Endodermal cell (in vitro differentiated cells): ENCODE data around the gene CCR2. TPM values are rescaled to one million over a fixed set of nuclear protein-coding genes. Genes with fewer than 3 reads are reported as not detected.

Experiments
- DNase-seq: peaks from one replicate; pipeline ENCODE4 v3.0.0-alpha.2; 2017
- H3K27ac ChIP-seq: 2 replicates; pipeline ENCODE4 v1.5.1; 2013; ENCODE audit warnings: mild to moderate bottlenecking, low read depth, low read length, moderate library complexity
- H3K27me3 ChIP-seq: 2 replicates; pipeline ENCODE4 v1.6.1; 2013; ENCODE audit warnings: mild to moderate bottlenecking, low read length, moderate library complexity; ENCODE audit not compliant: insufficient read depth, control insufficient read depth, poor library complexity, severe bottlenecking
- H3K36me3 ChIP-seq: 2 replicates; pipeline ENCODE4 v1.7.0; 2013; ENCODE audit warnings: mild to moderate bottlenecking, low read length, moderate library complexity; ENCODE audit not compliant: control insufficient read depth, insufficient read depth
- H3K4me1 ChIP-seq: one replicate; pipeline ENCODE4 v1.7.0; 2013; ENCODE audit warnings: low read length; ENCODE audit not compliant: control insufficient read depth, insufficient read depth
- H3K4me3 ChIP-seq: 2 replicates; pipeline ENCODE4 v1.5.1; 2013; ENCODE audit warnings: mild to moderate bottlenecking, low read length, moderate library complexity
- H3K9ac ChIP-seq: 2 replicates; pipeline ENCODE4 v1.6.1; 2013; ENCODE audit warnings: mild to moderate bottlenecking, low read length, moderate library complexity; ENCODE audit not compliant: poor library complexity, severe bottlenecking; ENCODE audit errors: extremely low read depth
- H3K9me3 ChIP-seq: 2 replicates; pipeline ENCODE4 v1.6.1; 2013; ENCODE audit warnings: mild to moderate bottlenecking, low read length, moderate library complexity; ENCODE audit not compliant: control insufficient read depth
- H3K27ac Mint-ChIP-seq: 2 replicates; pipeline ENCODE4 v1.8.0; 2020; ENCODE audit warnings: mixed read lengths
- H3K27me3 Mint-ChIP-seq: 2 replicates; pipeline ENCODE4 v1.8.0; 2021; ENCODE audit warnings: mild to moderate bottlenecking, mixed read lengths; ENCODE audit not compliant: insufficient read depth
- H3K36me3 Mint-ChIP-seq: 2 replicates; pipeline ENCODE4 v1.8.0; 2020; ENCODE audit warnings: low read depth, mixed read lengths
- H3K4me1 Mint-ChIP-seq: 2 replicates; pipeline ENCODE4 v1.8.0; 2020; ENCODE audit warnings: mixed read lengths
- H3K4me3 Mint-ChIP-seq: 2 replicates; pipeline ENCODE4 v1.8.0; 2020; ENCODE audit warnings: mild to moderate bottlenecking, moderate library complexity, mixed read lengths
- H3K9me3 Mint-ChIP-seq: 2 replicates; pipeline ENCODE4 v1.8.0; 2020; ENCODE audit warnings: mild to moderate bottlenecking, mixed read lengths
- WGBS, 2 experiments: methylation state at CpG; one replicate each; pipeline versions ENCODE4 v1.1.5 to v1.1.7; 2013; ENCODE audit warnings: missing lambda C conversion rate in 2 of 2, mixed read lengths in 1 of 2; ENCODE audit not compliant: insufficient coverage in 1 of 2, insufficient read length in 1 of 2; 5-methylcytosine and 5-hydroxymethylcytosine counted together
- total RNA-seq, 2 donors: library from RNA; stranded (reverse); fragmentation: NEBNext Ultra II Directional in 1 of 2; extraction: Animal tissue kit (Norgen Biotek cat#: 25700) in 1 of 2; gene quantifications; 2 replicates in 1 of 2; 3 replicates in 1 of 2; pipeline ENCODE4 v1.2.1, GENCODE V29; 2021
- TF ChIP-seq, protein P1 (sequence below): fragments of 200-600 bp; sonication (generic); conservative IDR thresholded peaks from 2 replicates; pipeline ENCODE4 v1.5.0; 2021; ENCODE audit warnings: antibody characterized with exemption, mild to moderate bottlenecking

Gene CCR2
- total RNA-seq, 2 donors from 2014 or later, result not detected

DNA sequence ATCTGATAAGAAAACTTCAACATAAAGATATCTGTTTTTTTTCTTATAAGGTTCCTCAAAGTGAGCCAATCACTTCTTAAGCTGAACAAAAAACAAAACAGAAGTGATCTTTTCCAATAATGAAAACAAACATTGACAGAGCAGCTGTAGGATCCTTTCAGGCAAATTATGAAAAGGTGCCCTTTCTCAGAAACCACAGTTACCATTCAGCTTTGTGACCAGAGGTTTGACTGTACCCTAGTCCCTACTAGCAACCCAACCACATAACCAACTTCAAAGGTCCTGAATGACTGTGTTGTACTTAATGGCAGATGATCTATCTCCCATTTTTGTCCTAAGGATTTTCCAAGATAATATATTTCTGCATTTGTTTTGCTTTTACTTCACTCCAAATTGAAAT, 39.4 kb upstream of the CCR2 start:
- TF ChIP-seq, protein P1, sequence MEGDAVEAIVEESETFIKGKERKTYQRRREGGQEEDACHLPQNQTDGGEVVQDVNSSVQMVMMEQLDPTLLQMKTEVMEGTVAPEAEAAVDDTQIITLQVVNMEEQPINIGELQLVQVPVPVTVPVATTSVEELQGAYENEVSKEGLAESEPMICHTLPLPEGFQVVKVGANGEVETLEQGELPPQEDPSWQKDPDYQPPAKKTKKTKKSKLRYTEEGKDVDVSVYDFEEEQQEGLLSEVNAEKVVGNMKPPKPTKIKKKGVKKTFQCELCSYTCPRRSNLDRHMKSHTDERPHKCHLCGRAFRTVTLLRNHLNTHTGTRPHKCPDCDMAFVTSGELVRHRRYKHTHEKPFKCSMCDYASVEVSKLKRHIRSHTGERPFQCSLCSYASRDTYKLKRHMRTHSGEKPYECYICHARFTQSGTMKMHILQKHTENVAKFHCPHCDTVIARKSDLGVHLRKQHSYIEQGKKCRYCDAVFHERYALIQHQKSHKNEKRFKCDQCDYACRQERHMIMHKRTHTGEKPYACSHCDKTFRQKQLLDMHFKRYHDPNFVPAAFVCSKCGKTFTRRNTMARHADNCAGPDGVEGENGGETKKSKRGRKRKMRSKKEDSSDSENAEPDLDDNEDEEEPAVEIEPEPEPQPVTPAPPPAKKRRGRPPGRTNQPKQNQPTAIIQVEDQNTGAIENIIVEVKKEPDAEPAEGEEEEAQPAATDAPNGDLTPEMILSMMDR, result no peak
- H3K4me1 ChIP-seq, result no peaks in the 10 kb centered on the region
- Mint-ChIP-seq H3K4me3 (no peak overlapping the region), H3K9me3 (peaks cover 8% of the 10 kb centered on the region), H3K4me1 (no peaks in the 10 kb centered on the region), H3K36me3 (no peaks in the 10 kb centered on the region), H3K27me3 (no peaks in the 10 kb centered on the region), H3K27ac (no peak overlapping the region)
- H3K9me3 ChIP-seq, result peaks cover 5% of the 10 kb centered on the region
- H3K9ac ChIP-seq, result no peak overlapping the region
- H3K4me3 ChIP-seq, result no peak overlapping the region
- no peak overlapping the region for H3K27ac ChIP-seq
- no peaks in the 10 kb centered on the region for H3K27me3 ChIP-seq
- no peak for DNase-seq
- no peaks in the 10 kb centered on the region for H3K36me3 ChIP-seq

DNA sequence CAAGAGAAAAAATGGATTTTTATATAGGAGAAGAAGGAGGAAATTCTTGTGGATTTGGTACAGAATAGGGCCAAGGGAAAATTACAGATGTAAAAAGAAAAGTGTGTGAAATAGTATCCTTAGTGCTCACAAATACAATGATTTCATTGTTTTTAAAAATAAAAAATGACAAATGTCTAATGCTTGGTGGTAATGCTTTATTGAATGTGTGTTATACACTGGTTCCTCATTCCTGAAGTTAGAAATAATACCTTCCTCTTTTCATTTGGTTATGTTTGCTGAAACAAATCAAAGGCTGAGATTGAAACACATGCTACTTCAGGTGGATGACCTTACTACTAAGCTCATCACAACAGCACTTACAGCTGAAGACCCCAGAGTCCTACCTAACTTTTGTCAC, 37.7 kb upstream of the CCR2 start:
- Mint-ChIP-seq H3K9me3 (peaks cover 15% of the 10 kb centered on the region), H3K27me3 (peaks cover 2% of the 10 kb centered on the region), H3K4me3 (no peak overlapping the region), H3K36me3 (no peaks in the 10 kb centered on the region), H3K4me1 (no peaks in the 10 kb centered on the region), H3K27ac (no peak overlapping the region)
- H3K4me1 ChIP-seq, result no peaks in the 10 kb centered on the region
- H3K36me3 ChIP-seq, result no peaks in the 10 kb centered on the region
- H3K9me3 ChIP-seq, result peaks cover 5% of the 10 kb centered on the region
- no peak overlapping the region for H3K9ac ChIP-seq
- no peak for DNase-seq
- no peak overlapping the region for H3K27ac ChIP-seq
- TF ChIP-seq, protein P1, result no peak
- H3K4me3 ChIP-seq, result no peak overlapping the region
- no peaks in the 10 kb centered on the region for H3K27me3 ChIP-seq

DNA sequence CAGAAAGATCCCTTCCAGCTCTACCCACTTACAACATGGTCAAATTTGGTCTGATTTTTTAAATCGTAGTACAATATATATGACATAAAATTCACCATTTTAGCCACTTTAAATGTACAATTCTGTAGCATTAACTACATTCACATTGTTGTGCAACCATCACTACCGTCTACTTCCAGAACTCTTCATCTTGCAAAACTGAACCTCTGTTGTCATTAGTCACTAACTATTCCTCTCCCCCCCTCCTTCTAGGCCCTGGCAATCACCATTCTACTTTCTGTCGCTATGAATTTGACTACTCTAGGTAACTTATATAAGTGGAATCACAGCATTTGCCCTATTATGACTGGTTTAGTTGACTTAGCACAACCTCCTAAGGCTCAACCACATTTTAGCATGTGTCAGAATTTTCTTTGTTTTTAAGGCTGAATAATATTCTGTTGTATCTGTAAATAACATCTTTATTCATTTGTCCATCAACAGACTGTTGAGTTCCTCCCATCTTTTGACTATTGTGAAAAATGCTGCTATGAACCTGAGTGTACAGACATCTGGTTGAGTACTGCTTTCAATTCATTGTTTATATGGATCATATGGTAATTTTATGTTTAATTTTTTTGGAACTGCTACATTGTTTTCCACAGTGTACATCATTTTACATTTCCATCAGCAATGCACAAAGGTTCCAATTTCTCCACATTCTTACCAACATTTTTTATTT, 35.5 kb upstream of the CCR2 start:
- peaks cover 8% of the 10 kb centered on the region for H3K27me3 Mint-ChIP-seq
- H3K27ac ChIP-seq, result no peak overlapping the region
- H3K27ac Mint-ChIP-seq, result no peak overlapping the region
- no peaks in the 10 kb centered on the region for H3K36me3 Mint-ChIP-seq
- H3K4me1 ChIP-seq, result no peaks in the 10 kb centered on the region
- H3K9ac ChIP-seq, result no peak overlapping the region
- TF ChIP-seq, protein P1, result no peak
- H3K36me3 ChIP-seq, result no peaks in the 10 kb centered on the region
- no peak overlapping the region for H3K4me3 ChIP-seq
- no peak overlapping the region for H3K4me3 Mint-ChIP-seq
- H3K9me3 ChIP-seq, result peaks cover 5% of the 10 kb centered on the region
- no peak for DNase-seq
- H3K27me3 ChIP-seq, result peaks cover 14% of the 10 kb centered on the region
- 95 to 96% methylated on average over 3 of the region's 3 CpGs for WGBS, 2 experiments
- peaks cover 15% of the 10 kb centered on the region for H3K9me3 Mint-ChIP-seq
- H3K4me1 Mint-ChIP-seq, result no peaks in the 10 kb centered on the region
